NCI-H510A (cell line): ENCODE measurements around the gene C1orf21.

Experiments
- DNase-seq: peaks from one replicate; lab custom pipeline; 2025; lab: John Stamatoyannopoulos, UW

C1orf21 gene

DNA sequence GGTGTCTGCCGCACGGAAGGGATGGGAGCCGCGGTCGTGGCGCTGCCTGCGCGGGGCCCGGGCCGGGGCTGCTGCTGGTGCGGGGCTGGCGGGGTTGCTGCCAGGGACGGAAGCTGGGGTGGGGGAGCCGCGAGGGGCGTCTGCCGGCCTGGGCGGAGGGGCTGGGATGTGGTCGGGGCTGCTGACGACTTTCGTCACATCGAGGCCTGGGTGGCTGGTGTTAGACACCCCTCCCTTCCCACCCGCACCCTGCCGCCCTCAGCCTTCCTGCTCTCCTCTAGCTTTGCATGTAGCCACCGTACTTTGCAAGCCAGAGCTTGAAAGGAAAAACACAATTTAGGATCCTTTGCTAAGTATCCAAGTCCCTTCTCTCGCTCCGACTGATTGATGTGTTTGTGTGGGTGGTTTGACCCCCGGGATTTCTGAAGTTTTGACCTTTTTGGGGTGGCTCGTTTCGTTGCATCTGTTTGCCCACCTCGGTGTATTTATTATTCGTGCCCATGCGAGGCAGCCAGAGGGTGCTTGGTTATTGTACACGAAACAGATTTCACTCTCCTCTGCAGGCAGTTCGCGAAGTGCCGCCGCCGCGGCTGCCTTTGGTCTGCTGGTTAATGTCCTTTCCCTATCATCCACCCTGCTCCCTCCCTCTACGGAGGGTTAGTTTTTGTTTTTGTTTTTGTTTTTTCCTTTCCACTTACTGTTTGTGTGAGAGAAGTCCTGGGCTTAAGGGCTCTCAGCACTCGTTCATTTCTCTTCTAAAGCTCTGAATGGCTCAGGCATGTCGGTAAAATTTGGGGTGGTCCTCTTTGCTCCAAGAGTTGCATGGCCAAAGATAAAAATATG lies 868 bp downstream of the C1orf21 start:
- DNase-seq = peak; percentile 12

DNA sequence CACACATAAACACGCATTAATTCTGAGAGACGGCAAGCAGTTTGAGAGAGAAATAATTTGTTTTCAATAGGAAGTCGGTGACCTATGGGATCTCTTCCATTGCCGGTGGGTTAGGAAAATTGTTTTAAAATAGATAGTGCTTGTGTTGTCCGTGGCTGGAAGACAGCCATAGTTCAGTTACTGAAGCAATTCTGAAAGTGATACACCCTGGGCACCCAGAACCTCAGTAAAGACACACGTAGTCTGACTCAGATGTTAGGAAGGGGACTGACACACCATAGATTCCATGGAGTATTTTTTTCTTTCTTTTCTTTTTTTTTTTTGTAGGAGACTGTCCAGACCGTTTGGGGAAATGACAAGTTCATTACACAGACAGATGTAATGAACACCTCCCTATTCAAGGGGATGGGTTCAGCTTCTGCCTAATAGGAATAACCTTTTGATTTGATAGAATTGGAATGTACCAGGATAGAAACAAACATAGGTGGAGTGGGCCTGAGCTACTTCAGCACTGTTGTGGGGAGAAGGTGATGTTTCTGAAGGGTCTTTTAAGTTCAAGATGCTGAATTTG lies 1.6 kb downstream of the C1orf21 start:
- no peak for DNase-seq

DNA sequence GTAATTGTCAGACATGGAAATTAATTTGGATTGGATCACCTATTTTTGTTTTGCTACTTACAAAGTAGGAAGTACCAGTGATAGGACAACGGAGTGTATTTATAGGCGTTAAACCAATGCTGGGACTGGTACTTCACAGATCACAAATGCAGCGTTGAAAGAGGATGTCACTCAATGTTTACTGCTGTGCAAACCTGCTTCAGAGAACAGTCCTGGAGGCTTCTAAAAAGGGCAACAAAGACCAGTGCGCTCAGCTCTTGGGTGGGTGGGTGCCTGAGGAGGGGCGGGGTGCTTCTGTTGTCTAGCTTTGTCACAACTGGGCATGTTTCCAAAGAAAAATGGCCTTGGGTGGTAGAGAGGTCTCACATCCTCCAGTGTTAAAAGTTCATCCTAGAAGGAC lies 2.1 kb downstream of the C1orf21 start:
- no peak for DNase-seq

DNA sequence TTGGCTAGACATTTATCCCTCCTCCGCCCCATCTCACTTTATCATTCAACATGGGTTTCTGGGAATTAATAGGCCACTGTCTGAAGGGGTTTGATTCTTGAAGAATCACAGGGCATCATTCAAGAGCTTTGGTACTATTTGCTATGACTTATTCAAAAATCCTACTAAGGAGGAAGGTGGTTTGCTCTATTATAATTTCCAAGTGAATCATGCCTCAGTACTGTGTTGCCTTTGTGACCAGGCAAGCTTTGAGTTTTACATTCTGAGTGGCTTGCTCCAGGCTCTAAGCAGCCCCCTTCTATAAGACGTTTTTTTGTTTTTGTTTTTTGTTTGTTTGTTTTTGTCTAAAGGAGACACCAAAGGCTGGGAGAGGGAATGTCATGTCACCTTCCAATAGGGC lies 2.6 kb downstream of the C1orf21 start:
- no peak for DNase-seq

DNA sequence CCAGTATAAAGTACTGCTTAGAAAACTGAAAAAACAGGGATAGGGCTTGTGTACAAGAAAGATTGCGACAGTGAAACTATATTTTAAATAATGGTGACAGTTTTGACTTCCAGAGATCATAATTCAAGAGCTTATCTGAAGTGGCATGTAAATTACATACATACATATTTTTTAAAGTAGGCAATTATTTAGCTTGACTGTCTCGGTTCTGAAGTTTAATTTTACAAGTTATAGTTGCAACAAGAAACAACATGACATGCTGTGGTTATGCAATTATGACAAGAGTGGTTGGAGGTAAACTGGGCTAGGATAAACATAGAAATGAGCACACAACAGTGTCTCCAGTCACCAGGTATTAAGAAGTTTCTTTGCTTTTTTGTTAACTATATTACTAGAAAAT lies 4.1 kb downstream of the C1orf21 start:
- no peak for DNase-seq

DNA sequence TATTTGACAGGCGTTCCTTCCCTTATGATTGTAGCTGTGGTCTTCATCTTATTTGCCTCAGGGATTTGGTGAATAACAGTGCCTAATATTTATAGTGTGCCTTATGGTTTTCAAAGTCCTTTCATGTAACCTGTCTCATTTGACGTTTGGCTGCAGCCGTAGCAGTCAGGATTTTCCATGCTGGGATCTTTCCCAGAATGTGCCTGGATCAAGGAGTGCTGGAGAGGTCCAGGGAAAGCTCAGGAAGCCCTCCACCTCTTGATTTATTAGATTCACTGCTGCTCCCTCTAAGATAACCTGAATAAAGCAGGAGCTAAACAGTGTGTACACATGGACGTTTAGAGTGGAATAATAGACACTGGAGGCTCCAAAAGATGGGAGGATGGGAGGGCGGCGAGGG lies 5.2 kb downstream of the C1orf21 start:
- no peak for DNase-seq

DNA sequence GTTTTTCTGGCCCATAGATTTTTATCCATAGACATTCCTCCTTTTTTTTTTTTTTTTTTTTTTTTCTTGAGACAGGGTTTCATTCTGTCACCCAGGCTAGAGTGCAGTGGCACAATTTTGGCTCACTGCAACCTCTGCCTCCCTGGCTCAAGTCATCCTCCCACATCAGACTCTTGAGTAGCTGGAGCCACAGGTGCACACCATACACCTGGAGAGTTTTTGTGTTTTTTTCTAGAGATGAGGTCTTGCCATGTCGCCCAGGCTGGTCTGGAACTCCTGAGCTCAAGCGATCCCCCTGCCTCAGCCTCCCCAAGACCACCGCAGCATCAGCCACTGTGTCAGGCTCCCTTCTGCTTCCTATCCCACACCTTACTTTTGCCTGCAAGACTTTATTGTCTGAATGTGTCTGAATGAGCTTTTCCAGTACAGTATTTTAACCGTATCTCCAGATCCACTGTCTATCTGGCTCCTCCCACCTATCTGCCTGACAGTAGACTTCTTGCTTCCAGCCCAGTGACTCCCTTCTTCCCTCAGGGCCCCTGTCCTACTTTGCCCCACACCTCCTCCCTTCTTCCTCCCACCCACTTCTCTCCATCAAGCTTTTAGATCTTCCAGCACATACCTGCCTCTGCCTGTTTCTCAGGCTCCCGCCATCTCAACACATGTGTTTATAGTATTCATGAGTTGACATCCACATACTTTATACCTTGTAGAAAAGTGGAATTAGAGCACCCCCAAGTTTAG lies 6.1 kb downstream of the C1orf21 start:
- DNase-seq = no peak

DNA sequence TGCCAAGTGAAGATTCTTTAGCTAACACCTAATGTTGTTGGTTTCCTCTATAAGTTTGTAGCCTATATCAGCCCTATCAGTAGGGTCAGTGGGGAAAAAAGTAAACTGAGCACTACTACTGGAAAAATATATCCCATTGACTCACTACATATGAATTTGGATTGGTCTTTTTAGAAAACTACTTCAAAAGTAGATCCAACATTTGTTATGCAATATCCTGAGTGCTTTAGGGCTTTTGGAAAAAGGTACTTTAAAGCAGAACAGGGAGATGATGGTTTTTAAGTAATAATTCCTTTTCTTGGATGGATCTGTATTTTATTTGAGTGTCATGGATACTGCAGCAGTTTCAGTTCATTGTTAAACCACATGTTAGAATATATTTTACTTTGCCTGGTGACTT lies 7.1 kb downstream of the C1orf21 start:
- no peak for DNase-seq

DNA sequence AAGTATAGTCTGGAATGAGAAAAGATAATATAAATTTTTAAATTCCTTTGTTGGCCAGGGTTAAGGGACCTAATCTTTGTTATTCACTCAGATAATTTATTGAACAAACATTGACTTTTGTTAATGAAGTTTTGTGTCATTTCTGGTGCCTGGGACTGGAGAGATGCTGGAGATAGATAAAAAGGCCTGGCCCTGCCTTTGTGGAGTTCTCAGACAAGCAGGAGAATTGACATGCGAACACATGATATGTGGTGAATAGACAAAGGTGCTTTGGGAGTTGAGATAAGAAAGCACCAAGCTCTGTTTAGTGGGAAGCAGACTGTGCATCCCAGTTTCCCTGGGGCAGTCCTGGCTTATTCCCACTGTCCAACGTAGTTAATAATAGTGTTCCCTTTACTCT lies 8.5 kb downstream of the C1orf21 start:
- DNase-seq = no peak

DNA sequence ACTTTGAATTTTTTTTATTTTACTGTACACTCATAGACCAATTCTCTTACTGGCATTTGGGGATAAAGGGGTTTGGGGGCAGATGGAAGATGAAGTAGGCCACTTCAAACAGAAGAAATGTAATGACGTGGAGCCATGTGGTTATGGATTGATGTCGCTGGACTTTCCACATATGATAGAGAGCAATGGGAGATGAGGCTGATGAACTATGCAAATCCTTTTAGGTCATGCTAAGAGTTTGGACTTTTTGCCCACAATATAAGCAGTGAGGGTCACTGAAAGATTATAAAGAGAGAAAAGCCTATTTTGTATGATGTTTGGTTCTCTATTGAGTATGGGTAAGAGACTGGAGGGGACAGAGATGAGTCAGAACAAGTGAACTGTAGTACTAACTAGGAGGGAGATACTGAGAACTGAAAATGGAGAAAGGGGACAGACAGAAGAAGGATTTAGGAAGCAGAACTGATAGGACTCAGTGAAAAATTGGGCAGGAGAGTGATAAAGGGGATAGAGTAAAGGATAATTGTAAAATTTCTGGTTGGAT lies 9.2 kb downstream of the C1orf21 start:
- no peak for DNase-seq

DNA sequence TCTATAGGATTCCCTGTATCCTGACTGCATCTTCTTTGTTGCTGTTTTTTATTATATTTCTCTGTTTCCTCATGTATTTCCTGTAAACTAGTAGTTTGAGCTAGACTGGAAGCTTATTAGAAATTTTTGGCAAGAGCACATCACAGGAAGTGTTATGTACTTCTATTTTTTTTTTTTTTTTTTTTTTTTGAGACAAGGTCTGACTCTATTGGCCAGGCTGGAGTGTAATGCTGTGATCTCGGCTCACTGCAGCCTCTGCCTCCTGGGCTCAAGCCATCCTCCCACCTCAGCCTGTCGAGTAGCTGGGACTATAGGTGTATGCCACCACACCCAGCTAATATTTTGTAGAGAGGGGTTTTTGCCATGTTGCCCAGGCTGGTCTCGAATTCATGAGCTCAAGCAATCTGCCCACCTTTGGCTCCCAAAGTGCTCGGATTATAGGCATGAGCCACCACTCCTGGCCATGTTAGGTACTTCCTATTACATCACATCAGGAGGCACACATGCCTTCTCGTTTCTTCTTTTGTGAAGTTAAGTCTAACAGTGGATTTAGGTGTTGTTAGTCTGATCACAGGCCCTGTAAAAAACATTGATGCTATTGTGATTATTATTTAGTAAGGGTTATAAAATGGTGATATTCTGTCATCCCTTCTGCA lies 12.5 kb downstream of the C1orf21 start:
- DNase-seq = no peak

DNA sequence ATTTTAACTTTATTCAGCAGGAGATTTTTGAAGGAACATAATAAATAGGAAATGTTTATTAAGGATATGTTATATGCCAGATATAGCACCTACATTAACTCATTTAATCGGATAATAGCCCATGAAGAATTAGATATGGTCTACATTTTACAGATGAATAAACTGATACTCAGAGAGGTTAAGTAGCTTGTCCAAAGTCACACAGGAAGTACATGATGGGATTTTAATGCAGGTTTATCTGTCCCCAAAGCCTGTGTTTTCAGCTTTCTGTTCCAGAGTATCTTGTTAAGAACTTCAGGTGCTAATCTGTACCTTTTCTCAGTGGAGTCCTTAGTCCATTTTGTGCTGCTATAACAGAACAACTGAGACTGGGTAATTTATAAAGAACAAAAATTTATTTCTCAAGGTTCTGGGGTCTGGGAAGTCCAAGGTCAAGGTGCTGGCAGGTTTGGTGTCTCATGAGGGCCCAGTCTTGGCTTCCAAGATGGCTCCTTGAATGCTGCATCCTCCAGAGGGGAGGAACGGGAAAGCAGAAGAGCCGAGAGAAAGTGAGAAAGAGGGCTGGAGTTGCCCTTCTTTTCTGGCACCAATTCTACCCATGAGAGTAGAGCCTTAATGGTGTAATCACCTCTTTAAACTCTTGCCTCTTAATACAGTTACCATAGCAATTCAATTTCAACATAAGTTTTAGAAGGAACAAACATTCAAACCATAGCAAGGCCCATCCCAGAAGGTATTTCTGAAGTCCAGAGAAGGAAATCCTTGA lies 17.3 kb downstream of the C1orf21 start:
- DNase-seq = no peak

DNA sequence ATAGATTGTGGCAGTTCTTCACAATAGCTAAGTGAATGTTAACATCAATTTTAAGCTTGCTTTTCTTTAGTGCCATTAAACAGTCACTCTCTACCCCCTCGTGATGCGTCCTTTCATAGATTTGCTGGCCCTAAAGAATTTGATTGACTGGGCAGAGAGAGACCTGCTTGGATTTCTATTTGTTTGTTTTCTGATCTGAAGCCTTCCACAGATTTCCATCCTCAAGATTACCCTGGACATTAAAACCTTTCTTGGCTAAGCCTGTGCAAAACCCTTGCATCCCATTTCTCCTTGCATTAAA lies 17.8 kb downstream of the C1orf21 start:
- no peak for DNase-seq

DNA sequence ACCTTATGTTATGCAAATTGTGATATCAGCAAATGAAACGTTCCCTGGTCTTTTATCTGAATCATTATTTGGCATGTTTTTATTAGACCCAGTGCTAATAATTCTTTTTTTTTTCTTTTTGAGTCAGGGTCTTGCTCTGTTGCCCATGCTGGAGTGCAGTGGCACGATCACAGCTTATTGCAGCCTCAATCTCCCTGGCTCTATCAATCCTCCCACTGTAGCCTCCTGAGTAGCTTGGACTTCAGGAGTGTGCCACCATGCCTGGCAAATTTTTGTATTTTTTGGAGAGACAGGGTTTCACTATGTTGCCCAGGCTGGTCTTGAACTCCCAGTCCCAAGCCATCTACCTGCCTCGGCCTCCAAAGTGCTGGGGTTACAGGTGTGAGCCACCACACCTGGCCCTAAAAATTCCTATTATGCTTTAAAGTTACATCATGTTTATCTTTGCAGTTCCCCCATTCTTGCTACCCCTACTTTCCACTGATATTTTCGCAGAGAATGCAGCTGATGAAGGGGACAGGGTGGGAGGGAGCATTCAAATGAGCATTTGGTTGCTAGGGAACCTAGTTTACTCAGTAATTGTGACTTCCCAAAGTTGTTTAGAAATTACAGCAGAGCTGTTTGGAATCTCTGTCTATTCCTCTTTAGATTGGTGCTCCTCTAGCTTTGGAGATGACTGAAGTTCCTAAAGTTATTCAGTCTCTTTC lies 18.4 kb downstream of the C1orf21 start:
- no peak for DNase-seq

DNA sequence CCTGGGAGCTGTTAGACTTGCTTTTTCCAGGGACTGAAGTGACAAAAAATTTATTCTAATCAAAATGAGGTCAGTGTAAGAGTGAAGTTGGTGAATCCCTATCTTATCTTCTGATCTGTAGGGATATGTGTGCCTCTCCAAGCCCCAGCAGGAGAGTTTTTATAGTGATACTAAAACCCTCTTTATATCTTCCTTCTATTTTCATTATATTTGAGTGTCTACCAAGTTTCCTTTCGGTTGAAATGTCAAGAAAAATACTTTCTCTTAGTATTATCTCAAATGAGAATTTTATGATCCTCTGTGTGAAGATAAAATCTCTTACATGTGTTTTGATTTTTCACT lies 18.9 kb downstream of the C1orf21 start:
- no peak for DNase-seq

DNA sequence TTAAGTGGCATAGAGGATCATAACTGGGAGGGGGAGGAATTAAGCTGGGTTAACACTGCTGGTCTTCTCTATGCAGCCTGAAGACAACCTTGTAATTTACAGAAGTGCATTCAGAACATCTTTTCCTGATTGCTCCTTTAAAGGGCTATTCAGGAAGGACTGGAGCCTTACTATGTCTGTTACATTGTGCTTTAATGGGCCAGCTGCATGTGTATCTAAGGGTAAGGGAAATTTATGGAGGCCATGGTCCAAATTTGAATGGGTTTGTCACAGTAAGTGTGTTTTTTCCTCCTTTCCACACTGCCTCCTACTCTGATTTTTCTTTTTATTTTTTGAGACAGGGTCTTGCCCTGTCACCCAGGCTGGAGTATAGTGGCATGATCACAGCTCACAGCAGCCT lies 19.6 kb downstream of the C1orf21 start:
- DNase-seq = no peak

DNA sequence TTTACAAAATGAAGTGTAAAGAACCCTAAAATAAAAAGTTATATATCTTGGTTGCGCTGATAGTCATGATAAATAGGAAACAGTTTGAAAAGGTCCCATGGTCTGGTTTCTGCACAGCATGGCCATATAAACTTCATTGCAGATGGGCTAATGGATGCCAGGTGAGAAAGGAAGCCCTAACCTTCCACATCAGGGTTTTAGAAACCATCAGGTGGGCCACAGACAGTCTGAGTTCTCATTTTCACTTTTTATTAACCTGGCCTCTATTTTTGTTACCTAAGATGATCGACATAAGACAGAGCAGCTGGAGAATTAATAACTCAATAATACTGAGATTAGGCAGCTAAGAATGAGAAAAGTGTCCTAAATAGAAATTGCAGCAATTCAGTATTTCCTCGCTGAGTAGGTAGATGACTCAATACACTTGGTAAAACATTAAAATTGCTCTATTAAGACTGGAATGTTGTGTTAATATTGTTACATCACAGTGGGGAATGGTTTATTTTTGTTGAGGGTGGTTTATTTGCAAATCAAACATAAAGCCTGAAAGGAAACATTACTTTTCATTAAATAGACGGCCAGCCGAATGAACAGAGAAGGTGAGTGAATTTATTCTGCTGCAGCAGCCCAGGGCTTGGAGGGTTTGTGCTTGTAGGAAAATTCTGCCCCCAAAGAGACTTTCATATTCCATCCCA lies 21.1 kb downstream of the C1orf21 start:
- DNase-seq = no peak

DNA sequence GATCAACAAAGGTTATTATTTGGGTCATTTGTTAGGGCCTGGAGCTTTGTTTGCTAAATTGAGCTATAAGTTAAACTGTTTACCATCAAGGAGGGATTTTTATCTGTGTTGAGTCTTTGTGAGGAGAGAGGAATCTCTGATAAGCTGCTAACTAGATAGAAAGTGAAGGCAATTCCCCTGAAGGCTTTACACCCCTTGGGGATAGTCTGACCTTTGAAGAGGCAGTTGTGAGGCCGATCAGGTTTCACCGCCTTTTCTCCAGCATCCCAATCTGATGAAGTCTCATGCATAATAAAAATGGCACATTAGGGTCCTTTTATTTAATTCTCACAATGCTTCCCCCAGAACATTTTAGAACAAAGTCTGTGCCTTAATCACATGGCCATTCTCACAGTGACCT lies 21.8 kb downstream of the C1orf21 start:
- no peak for DNase-seq

DNA sequence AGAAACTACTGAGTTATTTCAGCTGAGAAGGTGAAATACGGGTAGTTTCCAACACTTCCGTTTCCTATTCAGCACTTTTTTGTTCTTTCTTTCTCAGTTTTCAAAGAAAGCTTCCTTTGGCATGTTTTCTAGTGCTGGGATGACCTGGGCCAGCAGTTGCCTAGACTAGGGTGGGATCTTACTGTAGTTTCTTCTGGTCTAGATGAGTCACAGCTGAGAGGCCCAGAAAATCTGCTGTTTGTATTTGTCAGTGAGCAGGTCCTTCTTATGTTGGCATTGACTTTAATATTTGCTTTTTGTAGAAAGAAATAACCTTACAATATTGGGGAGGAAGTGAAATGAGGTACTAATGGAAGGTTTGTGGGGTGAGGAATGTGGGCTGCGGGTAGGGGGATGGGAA lies 22.2 kb downstream of the C1orf21 start:
- no peak for DNase-seq

DNA sequence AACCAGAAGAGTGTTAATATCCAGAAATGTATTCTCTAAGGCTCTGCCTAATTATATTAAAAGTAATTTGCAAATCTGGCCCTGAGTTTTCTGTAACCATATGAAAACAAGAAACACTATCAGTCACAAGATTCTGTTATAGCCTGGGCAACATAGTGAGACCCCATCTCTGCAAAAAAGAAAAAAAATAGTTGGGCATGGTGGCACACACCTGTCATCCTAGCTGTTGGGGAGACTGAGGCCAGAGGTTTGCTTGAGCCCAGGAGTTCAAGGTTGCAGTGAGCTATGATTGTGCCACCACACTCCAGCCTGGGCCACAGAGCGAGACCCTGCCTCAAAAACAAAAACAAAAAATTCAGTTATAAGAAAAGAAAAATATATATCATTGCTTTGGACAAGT lies 25.6 kb downstream of the C1orf21 start:
- DNase-seq = no peak

DNA sequence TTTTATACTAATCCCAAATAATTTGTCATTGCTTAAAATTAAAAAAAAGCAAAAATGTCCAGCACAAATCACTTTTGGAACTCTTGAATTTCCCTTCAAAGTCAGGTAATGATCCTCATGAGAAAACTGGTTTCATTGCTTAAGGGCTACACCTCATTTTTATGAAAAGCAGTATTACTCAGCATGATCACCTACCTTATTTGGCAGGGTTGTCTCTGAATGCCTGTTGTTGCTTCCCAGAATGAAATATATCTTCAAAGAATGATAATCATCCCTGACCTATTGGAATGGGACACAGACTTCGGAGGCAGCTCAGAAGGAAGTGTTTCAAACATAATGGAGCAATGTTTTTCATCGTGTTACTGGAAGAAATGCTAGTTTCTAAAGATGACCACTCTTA lies 29.7 kb downstream of the C1orf21 start:
- no peak for DNase-seq
